Esophagus squamous epithelium (tissue), 4 donors: ENCODE data around the gene MED29.

Experiments used
- POLR2A ChIP-seq, 4 donors: fragments of 450-650 bp; IDR thresholded peaks; one replicate each; pipeline ENCODE4 v1.6.1; 2017; ENCODE audit warnings: antibody characterized with exemption in 4 of 4, mild to moderate bottlenecking in 4 of 4, moderate library complexity in 3 of 4
- TF ChIP-seq, protein P1 (sequence below), 6 experiments: fragments of 450-650 bp in 4 of 6; fragments of 200-600 bp in 2 of 6; sonication (generic) in 2 of 6; IDR thresholded peaks; one replicate each; pipeline ENCODE4 v1.5.1; 2016 to 2019; ENCODE audit warnings: antibody characterized with exemption in 6 of 6, mild to moderate bottlenecking in 4 of 6, moderate library complexity in 4 of 6

DNA sequence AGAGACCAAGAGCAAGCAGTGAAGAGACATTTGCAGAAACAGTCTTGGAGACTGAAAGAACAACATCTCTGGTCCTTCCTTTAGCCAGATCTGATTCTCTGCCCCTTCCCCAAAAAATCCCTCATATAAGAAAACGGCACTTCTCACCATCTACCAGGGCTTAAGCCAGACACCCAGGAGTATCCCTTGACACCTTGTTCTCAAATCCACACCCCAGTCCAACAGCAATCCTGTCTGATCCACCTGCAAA lies 19.6 kb downstream of the MED29 start:
- TF ChIP-seq POLR2A (IDR thresholded peaks at IDR 0.05) = no peak
- TF ChIP-seq, protein P1, sequence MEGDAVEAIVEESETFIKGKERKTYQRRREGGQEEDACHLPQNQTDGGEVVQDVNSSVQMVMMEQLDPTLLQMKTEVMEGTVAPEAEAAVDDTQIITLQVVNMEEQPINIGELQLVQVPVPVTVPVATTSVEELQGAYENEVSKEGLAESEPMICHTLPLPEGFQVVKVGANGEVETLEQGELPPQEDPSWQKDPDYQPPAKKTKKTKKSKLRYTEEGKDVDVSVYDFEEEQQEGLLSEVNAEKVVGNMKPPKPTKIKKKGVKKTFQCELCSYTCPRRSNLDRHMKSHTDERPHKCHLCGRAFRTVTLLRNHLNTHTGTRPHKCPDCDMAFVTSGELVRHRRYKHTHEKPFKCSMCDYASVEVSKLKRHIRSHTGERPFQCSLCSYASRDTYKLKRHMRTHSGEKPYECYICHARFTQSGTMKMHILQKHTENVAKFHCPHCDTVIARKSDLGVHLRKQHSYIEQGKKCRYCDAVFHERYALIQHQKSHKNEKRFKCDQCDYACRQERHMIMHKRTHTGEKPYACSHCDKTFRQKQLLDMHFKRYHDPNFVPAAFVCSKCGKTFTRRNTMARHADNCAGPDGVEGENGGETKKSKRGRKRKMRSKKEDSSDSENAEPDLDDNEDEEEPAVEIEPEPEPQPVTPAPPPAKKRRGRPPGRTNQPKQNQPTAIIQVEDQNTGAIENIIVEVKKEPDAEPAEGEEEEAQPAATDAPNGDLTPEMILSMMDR (IDR thresholded peaks at IDR 0.05) = no peak
